Calu3 (cell line): ENCODE results near the gene LUZP1. TPM values are rescaled to one million over a fixed set of nuclear protein-coding genes. Genes with fewer than 3 reads are reported as not detected.
A peak's percentile ranks its signal among the peaks of the same experiment; 100 is the strongest.

ENCODE experiments used
- BruUV-seq: library from RNA; stranded (reverse); fragments of 400-500 nt; replicated peaks from 2 replicates; lab custom pipeline; 2021; lab: Mats Ljungman, UMichigan
- CTCF ChIA-PET: fragments of 300-600 bp; sonication (Branson Sonifier 250); formaldehyde crosslinking; loops from one replicate; lab custom pipeline; 2022; ENCODE audit warnings: antibody characterized with exemption; lab: Charles Lee
- DNase-seq: peaks from one replicate; pipeline ENCODE4 v3.0.0; 2022
- H3K27ac Mint-ChIP-seq: one replicate; pipeline ENCODE4 v1.8.0; 2022; ENCODE audit warnings: mixed read lengths; ENCODE audit not compliant: unreplicated experiment
- H3K27me3 Mint-ChIP-seq: one replicate; pipeline ENCODE4 v1.8.0; 2022; ENCODE audit warnings: mixed read lengths; ENCODE audit not compliant: unreplicated experiment
- H3K36me3 Mint-ChIP-seq: one replicate; pipeline ENCODE4 v1.8.0; 2022; ENCODE audit warnings: mild to moderate bottlenecking, moderate library complexity, mixed read lengths; ENCODE audit not compliant: insufficient read depth, unreplicated experiment
- H3K4me1 Mint-ChIP-seq: one replicate; pipeline ENCODE4 v1.8.0; 2022; ENCODE audit warnings: mild to moderate bottlenecking, low read depth, mixed read lengths; ENCODE audit not compliant: unreplicated experiment
- H3K4me3 Mint-ChIP-seq: one replicate; pipeline ENCODE4 v1.8.0; 2022; ENCODE audit warnings: mild to moderate bottlenecking, low read depth, moderate library complexity, mixed read lengths; ENCODE audit not compliant: unreplicated experiment
- H3K9me3 Mint-ChIP-seq: one replicate; pipeline ENCODE4 v1.8.0; 2022; ENCODE audit warnings: low read depth, mixed read lengths; ENCODE audit not compliant: unreplicated experiment
- intact Hi-C: fragments of 100-400 bp; cut with micrococcal nuclease; formaldehyde crosslinking; loops from one replicate; pipeline ENCODE4 v1.10.0; 2022; ENCODE audit not compliant: unreplicated experiment
- total RNA-seq: library from RNA; stranded (reverse); gene quantifications from 2 replicates; pipeline ENCODE4 v1.2.3, GENCODE V29; 2022
- TF ChIP-seq, protein P1 (sequence below): fragments of 200-600 bp; IDR thresholded peaks from one replicate; pipeline ENCODE4 v1.8.0; 2022; ENCODE audit warnings: antibody characterized with exemption; ENCODE audit not compliant: unreplicated experiment

Gene LUZP1
- total RNA-seq, 1 experiment from 2014 or later: 17.4 TPM

DNA sequence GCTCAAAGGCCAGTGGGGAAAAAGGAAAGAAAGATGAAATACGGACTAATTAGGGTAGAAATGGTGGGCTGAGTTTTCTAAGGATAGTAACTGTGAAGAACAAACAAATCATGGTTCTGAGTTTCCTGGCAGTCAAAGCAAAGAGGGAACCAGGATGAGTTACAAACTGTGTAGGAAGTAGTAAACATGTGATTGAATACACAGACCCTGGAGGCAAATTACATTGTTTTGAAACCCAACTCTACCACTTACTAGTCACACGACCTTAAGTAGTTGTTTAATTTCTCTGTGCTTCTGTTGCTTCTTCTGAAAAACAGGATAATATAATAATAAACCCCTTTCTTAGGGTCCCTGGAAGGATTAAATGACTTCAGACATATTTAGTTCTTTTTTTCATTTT lies 11.2 kb upstream of the LUZP1 start:
- CTCF ChIA-PET: no interaction called here
- TF ChIP-seq, protein P1, sequence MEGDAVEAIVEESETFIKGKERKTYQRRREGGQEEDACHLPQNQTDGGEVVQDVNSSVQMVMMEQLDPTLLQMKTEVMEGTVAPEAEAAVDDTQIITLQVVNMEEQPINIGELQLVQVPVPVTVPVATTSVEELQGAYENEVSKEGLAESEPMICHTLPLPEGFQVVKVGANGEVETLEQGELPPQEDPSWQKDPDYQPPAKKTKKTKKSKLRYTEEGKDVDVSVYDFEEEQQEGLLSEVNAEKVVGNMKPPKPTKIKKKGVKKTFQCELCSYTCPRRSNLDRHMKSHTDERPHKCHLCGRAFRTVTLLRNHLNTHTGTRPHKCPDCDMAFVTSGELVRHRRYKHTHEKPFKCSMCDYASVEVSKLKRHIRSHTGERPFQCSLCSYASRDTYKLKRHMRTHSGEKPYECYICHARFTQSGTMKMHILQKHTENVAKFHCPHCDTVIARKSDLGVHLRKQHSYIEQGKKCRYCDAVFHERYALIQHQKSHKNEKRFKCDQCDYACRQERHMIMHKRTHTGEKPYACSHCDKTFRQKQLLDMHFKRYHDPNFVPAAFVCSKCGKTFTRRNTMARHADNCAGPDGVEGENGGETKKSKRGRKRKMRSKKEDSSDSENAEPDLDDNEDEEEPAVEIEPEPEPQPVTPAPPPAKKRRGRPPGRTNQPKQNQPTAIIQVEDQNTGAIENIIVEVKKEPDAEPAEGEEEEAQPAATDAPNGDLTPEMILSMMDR: no peak
- Mint-ChIP-seq H3K4me1 (no peaks in the 10 kb centered on the region), H3K9me3 (no peaks in the 10 kb centered on the region), H3K27ac (no peak overlapping the region), H3K4me3 (no peak overlapping the region), H3K27me3 (no peaks in the 10 kb centered on the region), H3K36me3 (peaks cover 7% of the 10 kb centered on the region)
- BruUV-seq: no TSS peak
- DNase-seq: no peak
- intact Hi-C loops: loop anchor here (2.0 kb wide), 1 partner anchor 79 kb away; no protein-coding TSS in a partner anchor

DNA sequence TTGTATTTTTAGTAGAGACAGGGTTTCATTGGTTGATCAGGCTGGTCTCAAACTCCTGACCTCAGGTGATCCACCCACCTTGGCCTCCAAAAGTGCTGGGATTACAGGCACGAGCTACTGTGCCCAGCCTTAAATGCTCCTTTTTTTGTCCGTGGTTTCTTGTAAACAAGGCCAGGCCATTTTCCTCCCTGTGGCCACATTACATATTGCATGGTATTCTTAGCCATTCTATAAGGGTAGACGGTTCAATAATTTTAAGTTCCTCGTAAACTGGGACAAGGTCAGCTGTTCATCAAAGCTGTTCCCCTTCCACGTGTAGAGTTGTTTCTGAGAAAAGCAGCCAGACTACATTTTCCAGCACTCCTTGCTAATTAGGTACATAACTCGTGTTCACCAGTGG lies 10.3 kb upstream of the LUZP1 start:
- Mint-ChIP-seq H3K9me3 (no peaks in the 10 kb centered on the region), H3K27me3 (no peaks in the 10 kb centered on the region), H3K4me3 (no peak overlapping the region), H3K4me1 (no peaks in the 10 kb centered on the region), H3K36me3 (peaks cover 7% of the 10 kb centered on the region), H3K27ac (no peak overlapping the region)
- no TSS peak for BruUV-seq
- CTCF ChIA-PET: no interaction called here
- TF ChIP-seq, protein P1: no peak
- intact Hi-C loops: loop anchor here (2.0 kb wide), 1 partner anchor 78 kb away; no protein-coding TSS in a partner anchor
- DNase-seq: no peak

- Mint-ChIP-seq H3K9me3 (no peaks in the 10 kb centered on the region), H3K27me3 (no peaks in the 10 kb centered on the region), H3K4me1 (no peaks in the 10 kb centered on the region), H3K36me3 (peaks cover 7% of the 10 kb centered on the region), H3K4me3 (no peak overlapping the region), H3K27ac (no peak overlapping the region)
- intact Hi-C loops: loop anchor here (2.0 kb wide), 1 partner anchor 78 kb away; no protein-coding TSS in a partner anchor
- TF ChIP-seq, protein P1: no peak
- CTCF ChIA-PET: no interaction called here
- no peak for DNase-seq
- BruUV-seq: no TSS peak
Observed at GRCh38 chr1:23178414-23178813, 9.8 kb upstream of the LUZP1 start.

DNA sequence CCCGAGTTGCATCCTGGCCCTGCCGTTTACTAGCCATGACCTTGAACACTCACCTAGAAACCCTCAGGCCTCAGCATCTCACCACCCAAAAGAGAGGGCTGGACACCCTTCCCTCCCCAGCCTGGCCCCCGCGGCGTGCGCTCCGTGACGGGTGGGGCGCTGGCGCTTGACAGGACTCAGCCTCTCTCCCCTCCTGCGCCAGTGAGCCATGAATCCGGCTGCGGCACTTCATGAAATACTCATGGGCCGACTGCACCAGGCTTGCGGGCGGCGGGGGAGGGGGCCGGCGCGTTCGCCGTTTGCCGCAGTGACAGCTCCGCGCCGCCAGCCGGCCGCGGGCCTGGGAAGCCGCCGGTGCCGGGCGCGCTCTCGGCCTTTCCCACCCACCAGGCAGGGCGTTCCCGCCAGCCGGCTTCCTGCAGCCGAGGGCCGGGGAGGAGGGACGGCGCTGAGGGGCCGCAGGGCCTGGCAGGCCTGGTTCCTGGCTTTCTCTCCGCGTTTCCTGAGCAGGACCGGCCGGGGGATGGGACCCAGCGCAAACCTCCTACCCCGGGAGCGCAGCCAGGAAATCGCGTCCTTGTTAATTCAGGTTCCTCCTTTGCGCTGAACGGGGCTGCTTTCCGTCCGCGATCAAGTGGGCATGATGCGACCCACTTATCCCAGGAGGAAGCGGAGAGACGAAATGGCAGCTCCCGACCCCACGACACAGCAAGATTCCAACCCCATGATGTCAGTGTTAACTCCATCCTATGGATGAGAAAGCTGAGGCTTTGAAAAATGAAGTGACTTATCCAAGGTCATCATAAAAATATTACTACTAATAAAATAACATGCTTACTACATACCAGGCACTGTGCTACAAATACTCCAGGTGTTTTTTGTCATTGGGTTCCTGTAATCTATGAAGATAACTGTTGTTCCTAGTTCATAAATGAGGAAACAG lies 9.1 kb upstream of the LUZP1 start:
- peak; percentile 58 for DNase-seq
- Mint-ChIP-seq H3K36me3 (peaks cover 7% of the 10 kb centered on the region), H3K4me3 (peak overlapping the region; percentile 62), H3K4me1 (no peaks in the 10 kb centered on the region), H3K27me3 (no peaks in the 10 kb centered on the region), H3K27ac (no peak overlapping the region), H3K9me3 (no peaks in the 10 kb centered on the region)
- intact Hi-C loops: loop anchor here (2.0 kb wide), 1 partner anchor 77 kb away; no protein-coding TSS in a partner anchor
- TF ChIP-seq, protein P1: no peak
- no TSS peak for BruUV-seq
- CTCF ChIA-PET: interaction anchor here (1.5 kb wide), 1 partner anchor 79 kb away, joined by 3 read pairs; no protein-coding TSS in a partner anchor
